Cardiac fibroblast (primary cell): ENCODE data around the gene SH3BP4.

Experiments used
- DNase-seq, 2 donors: peaks; one replicate each; pipeline versions ENCODE4 v3.0.0 to v3.0.0-alpha.2; 2010; ENCODE audit warnings: low read depth in 2 of 2
- H3K4me3 ChIP-seq, 2 donors: replicated peaks in 1 of 2; 1 replicate in 1 of 2; 2 replicates in 1 of 2; pipeline ENCODE4 v1.5.1; 2011; ENCODE audit warnings: low read depth in 2 of 2, low read length in 2 of 2, mild to moderate bottlenecking in 2 of 2, moderate library complexity in 1 of 2
- CTCF ChIP-seq: IDR thresholded peaks from one replicate; pipeline ENCODE4 v1.5.1; 2011; ENCODE audit warnings: low read depth, mild to moderate bottlenecking, low read length, inconsistent platforms

The SH3BP4 gene

GRCh38 chr2:235051436-235052260 lies 99.8 kb downstream of the SH3BP4 start:
- H3K4me3 ChIP-seq, result no peak overlapping the region
- no peak for TF ChIP-seq CTCF
- DNase-seq, result peak; percentile 21 to 56

- no peak for DNase-seq
- no peak overlapping the region for H3K4me3 ChIP-seq
- TF ChIP-seq CTCF, result no peak
Observed at GRCh38 chr2:235052514-235053354, 100.9 kb downstream of the SH3BP4 start.

- DNase-seq, result no peak
- no peak overlapping the region for H3K4me3 ChIP-seq
- no peak for TF ChIP-seq CTCF
Observed at GRCh38 chr2:235053651-235054050, 101.8 kb downstream of the SH3BP4 start.

- no peak for TF ChIP-seq CTCF
- H3K4me3 ChIP-seq, result no peak overlapping the region
- peak in 1 of 2 donors; percentile 45 for DNase-seq
Observed at GRCh38 chr2:235054475-235054874, 102.7 kb downstream of the SH3BP4 start.

GRCh38 chr2:235054919-235055318 lies 103.1 kb downstream of the SH3BP4 start:
- no peak for DNase-seq
- H3K4me3 ChIP-seq, result no peak overlapping the region
- no peak for TF ChIP-seq CTCF

GRCh38 chr2:235055891-235056516 lies 104.2 kb downstream of the SH3BP4 start:
- peak; percentile 59 for TF ChIP-seq CTCF
- no peak overlapping the region for H3K4me3 ChIP-seq
- DNase-seq, result peak; percentile 51 to 56
